HFFc6 (cell line): ENCODE measurements around the gene SKIL. TPM values are rescaled to one million over a fixed set of nuclear protein-coding genes. Genes with fewer than 3 reads are reported as not detected.
A peak's percentile ranks its signal among the peaks of the same experiment; 100 is the strongest.

Experiments
- DNase-seq: peaks from one replicate; pipeline ENCODE4 v3.0.0-alpha.2; 2018
- H3K27ac Mint-ChIP-seq: 2 replicates; pipeline ENCODE4 v1.8.0; 2020; ENCODE audit warnings: mild to moderate bottlenecking, mixed read lengths
- H3K27me3 Mint-ChIP-seq: 2 replicates; pipeline ENCODE4 v1.8.0; 2021; ENCODE audit warnings: mild to moderate bottlenecking, moderate library complexity, mixed read lengths; ENCODE audit not compliant: insufficient read depth
- H3K36me3 Mint-ChIP-seq: 2 replicates; pipeline ENCODE4 v1.8.0; 2021; ENCODE audit warnings: low read depth, mixed read lengths
- H3K4me1 Mint-ChIP-seq: 2 replicates; pipeline ENCODE4 v1.8.0; 2020; ENCODE audit warnings: low read depth, mixed read lengths
- H3K4me3 Mint-ChIP-seq: 2 replicates; pipeline ENCODE4 v1.8.0; 2020; ENCODE audit warnings: mild to moderate bottlenecking, moderate library complexity, mixed read lengths
- H3K9me3 Mint-ChIP-seq: 2 replicates; pipeline ENCODE4 v1.8.0; 2020; ENCODE audit warnings: mild to moderate bottlenecking, mixed read lengths
- CTCF ChIP-seq: fragments of 200-600 bp; sonication (generic); IDR thresholded peaks from 2 replicates; pipeline ENCODE4 v1.5.0; 2021; ENCODE audit warnings: antibody characterized with exemption, mild to moderate bottlenecking
- total RNA-seq, 6 experiments: library from RNA; stranded (reverse); fragmentation: NEBNext Ultra II Directional; extraction: Animal tissue kit (Norgen Biotek cat#: 25700); gene quantifications; 2 replicates in 1 of 6; 3 replicates in 5 of 6; pipeline ENCODE4 v1.2.3, GENCODE V29; 2021

SKIL gene
- total RNA-seq, 6 experiments from 2014 or later: 44.6 to 61.3 (median 49.9) TPM

GRCh38 chr3:170436697-170437096 is 79.2 kb downstream of the SKIL start:
- Mint-ChIP-seq H3K9me3 (no peaks in the 10 kb centered on the region), H3K27me3 (no peaks in the 10 kb centered on the region), H3K27ac (no peak overlapping the region), H3K4me1 (peaks cover 8% of the 10 kb centered on the region), H3K36me3 (no peaks in the 10 kb centered on the region; the same call in 1 of the 2 replicates), H3K4me3 (no peak overlapping the region)
- TF ChIP-seq CTCF: no peak
- DNase-seq: no peak

- Mint-ChIP-seq H3K36me3 (no peaks in the 10 kb centered on the region; the same call in 1 of the 2 replicates), H3K4me3 (no peak overlapping the region), H3K27me3 (no peaks in the 10 kb centered on the region), H3K27ac (no peak overlapping the region), H3K4me1 (peaks cover 8% of the 10 kb centered on the region), H3K9me3 (no peaks in the 10 kb centered on the region)
- no peak for TF ChIP-seq CTCF
- DNase-seq: no peak
Observed at GRCh38 chr3:170437176-170437575, 79.7 kb downstream of the SKIL start.

GRCh38 chr3:170437696-170438407 is 80.3 kb downstream of the SKIL start:
- H3K4me3 Mint-ChIP-seq: no peak overlapping the region
- DNase-seq: no peak
- H3K4me1 Mint-ChIP-seq: peaks cover 8% of the 10 kb centered on the region
- H3K36me3 Mint-ChIP-seq: no peaks in the 10 kb centered on the region
- no peaks in the 10 kb centered on the region for H3K9me3 Mint-ChIP-seq
- H3K27me3 Mint-ChIP-seq: no peaks in the 10 kb centered on the region
- no peak for TF ChIP-seq CTCF
- no peak overlapping the region for H3K27ac Mint-ChIP-seq

- no peaks in the 10 kb centered on the region for H3K9me3 Mint-ChIP-seq
- no peak for TF ChIP-seq CTCF
- no peak overlapping the region for H3K27ac Mint-ChIP-seq
- H3K36me3 Mint-ChIP-seq: no peaks in the 10 kb centered on the region
- no peak for DNase-seq
- H3K4me1 Mint-ChIP-seq: peaks cover 8% of the 10 kb centered on the region
- no peak overlapping the region for H3K4me3 Mint-ChIP-seq
- H3K27me3 Mint-ChIP-seq: no peaks in the 10 kb centered on the region
Observed at GRCh38 chr3:170438836-170439235, 81.3 kb downstream of the SKIL start.

GRCh38 chr3:170440344-170440743 is 82.8 kb downstream of the SKIL start:
- H3K9me3 Mint-ChIP-seq: no peaks in the 10 kb centered on the region
- peak; percentile 11 for DNase-seq
- H3K27me3 Mint-ChIP-seq: peaks cover 2% of the 10 kb centered on the region; the same call in 1 of the 2 replicates
- no peak overlapping the region for H3K27ac Mint-ChIP-seq
- TF ChIP-seq CTCF: no peak
- peaks cover 8% of the 10 kb centered on the region for H3K4me1 Mint-ChIP-seq
- H3K4me3 Mint-ChIP-seq: no peak overlapping the region
- H3K36me3 Mint-ChIP-seq: no peaks in the 10 kb centered on the region
